WTC11 (cell line): Measurements from ENCODE around the gene DDR2.

ENCODE experiments used
- SP1 ChIP-seq: sonication (generic); formaldehyde crosslinking; conservative IDR thresholded peaks from 2 replicates; pipeline ENCODE4 v1.8.1; 2022; ENCODE audit warnings: missing genetic modification reagents
- TEAD4 ChIP-seq: sonication (generic); formaldehyde crosslinking; IDR thresholded peaks from 2 replicates; pipeline ENCODE4 v1.8.0; 2022; ENCODE audit warnings: mild to moderate bottlenecking, missing genetic modification reagents
- TF ChIP-seq, protein P1 (sequence below): fragments of 200-600 bp; IDR thresholded peaks from 2 replicates; pipeline ENCODE4 v1.8.0; 2022; ENCODE audit warnings: antibody characterized with exemption
- TF ChIP-seq, protein P2 (sequence below): sonication (generic); formaldehyde crosslinking; IDR thresholded peaks from 2 replicates; pipeline ENCODE4 v1.8.1; 2022; ENCODE audit warnings: low read depth, mild to moderate bottlenecking, moderate library complexity, missing genetic modification reagents, borderline replicate concordance
- TF ChIP-seq, protein P3 (sequence below): sonication (generic); formaldehyde crosslinking; IDR thresholded peaks from 2 replicates; pipeline ENCODE4 v1.8.1; 2023; ENCODE audit warnings: mild to moderate bottlenecking, missing genetic modification reagents
- TF ChIP-seq, protein P4 (sequence below): sonication (generic); formaldehyde crosslinking; IDR thresholded peaks from 2 replicates; pipeline ENCODE4 v1.8.1; 2022; ENCODE audit warnings: mild to moderate bottlenecking, missing genetic modification reagents, moderate library complexity, borderline replicate concordance

GRCh38 chr1:162678439-162678838 lies 46.2 kb downstream of the DDR2 start:
- TF ChIP-seq, protein P1, sequence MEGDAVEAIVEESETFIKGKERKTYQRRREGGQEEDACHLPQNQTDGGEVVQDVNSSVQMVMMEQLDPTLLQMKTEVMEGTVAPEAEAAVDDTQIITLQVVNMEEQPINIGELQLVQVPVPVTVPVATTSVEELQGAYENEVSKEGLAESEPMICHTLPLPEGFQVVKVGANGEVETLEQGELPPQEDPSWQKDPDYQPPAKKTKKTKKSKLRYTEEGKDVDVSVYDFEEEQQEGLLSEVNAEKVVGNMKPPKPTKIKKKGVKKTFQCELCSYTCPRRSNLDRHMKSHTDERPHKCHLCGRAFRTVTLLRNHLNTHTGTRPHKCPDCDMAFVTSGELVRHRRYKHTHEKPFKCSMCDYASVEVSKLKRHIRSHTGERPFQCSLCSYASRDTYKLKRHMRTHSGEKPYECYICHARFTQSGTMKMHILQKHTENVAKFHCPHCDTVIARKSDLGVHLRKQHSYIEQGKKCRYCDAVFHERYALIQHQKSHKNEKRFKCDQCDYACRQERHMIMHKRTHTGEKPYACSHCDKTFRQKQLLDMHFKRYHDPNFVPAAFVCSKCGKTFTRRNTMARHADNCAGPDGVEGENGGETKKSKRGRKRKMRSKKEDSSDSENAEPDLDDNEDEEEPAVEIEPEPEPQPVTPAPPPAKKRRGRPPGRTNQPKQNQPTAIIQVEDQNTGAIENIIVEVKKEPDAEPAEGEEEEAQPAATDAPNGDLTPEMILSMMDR = no peak
- TF ChIP-seq TEAD4 (CRISPR knock-in tag) = no peak
- TF ChIP-seq, protein P2, sequence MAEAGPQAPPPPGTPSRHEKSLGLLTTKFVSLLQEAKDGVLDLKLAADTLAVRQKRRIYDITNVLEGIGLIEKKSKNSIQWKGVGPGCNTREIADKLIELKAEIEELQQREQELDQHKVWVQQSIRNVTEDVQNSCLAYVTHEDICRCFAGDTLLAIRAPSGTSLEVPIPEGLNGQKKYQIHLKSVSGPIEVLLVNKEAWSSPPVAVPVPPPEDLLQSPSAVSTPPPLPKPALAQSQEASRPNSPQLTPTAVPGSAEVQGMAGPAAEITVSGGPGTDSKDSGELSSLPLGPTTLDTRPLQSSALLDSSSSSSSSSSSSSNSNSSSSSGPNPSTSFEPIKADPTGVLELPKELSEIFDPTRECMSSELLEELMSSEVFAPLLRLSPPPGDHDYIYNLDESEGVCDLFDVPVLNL = no peak
- TF ChIP-seq, protein P3, sequence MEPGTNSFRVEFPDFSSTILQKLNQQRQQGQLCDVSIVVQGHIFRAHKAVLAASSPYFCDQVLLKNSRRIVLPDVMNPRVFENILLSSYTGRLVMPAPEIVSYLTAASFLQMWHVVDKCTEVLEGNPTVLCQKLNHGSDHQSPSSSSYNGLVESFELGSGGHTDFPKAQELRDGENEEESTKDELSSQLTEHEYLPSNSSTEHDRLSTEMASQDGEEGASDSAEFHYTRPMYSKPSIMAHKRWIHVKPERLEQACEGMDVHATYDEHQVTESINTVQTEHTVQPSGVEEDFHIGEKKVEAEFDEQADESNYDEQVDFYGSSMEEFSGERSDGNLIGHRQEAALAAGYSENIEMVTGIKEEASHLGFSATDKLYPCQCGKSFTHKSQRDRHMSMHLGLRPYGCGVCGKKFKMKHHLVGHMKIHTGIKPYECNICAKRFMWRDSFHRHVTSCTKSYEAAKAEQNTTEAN (CRISPR knock-in tag) = no peak
- TF ChIP-seq, protein P4, sequence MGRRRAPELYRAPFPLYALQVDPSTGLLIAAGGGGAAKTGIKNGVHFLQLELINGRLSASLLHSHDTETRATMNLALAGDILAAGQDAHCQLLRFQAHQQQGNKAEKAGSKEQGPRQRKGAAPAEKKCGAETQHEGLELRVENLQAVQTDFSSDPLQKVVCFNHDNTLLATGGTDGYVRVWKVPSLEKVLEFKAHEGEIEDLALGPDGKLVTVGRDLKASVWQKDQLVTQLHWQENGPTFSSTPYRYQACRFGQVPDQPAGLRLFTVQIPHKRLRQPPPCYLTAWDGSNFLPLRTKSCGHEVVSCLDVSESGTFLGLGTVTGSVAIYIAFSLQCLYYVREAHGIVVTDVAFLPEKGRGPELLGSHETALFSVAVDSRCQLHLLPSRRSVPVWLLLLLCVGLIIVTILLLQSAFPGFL (CRISPR knock-in tag) = no peak
- no peak for TF ChIP-seq SP1
